ENCODE data around the gene MCM3. TPM values are rescaled to one million over a fixed set of nuclear protein-coding genes. Genes with fewer than 3 reads are reported as not detected.

MCM3 gene
- polyA plus RNA-seq, 1 donor from 2014 or later: 8.6 TPM

- H3K27me3 ChIP-seq (ENCODE audit: insufficient read depth, low read depth, low read length): no peaks in the 10 kb centered on the region
- no peaks in the 10 kb centered on the region for H3K9me2 ChIP-seq (ENCODE audit: insufficient read depth, low read length)
- no peaks in the 10 kb centered on the region for H3F3A ChIP-seq (ENCODE audit: insufficient read depth, low read length, poor library complexity, severe bottlenecking)
- no peaks in the 10 kb centered on the region for H3K36me3 ChIP-seq (ENCODE audit: insufficient read depth, low read length)
- H2AFZ ChIP-seq (ENCODE audit: low read depth, low read length): no peak overlapping the region
- H4K20me1 ChIP-seq (ENCODE audit: insufficient read depth): no peaks in the 10 kb centered on the region
- H3K9me3 ChIP-seq (ENCODE audit: low read length): no peaks in the 10 kb centered on the region
- no peaks in the 10 kb centered on the region for H3K79me2 ChIP-seq (replicated peaks; ENCODE audit: insufficient read depth, low read length)
- no peak overlapping the region for H3K9ac ChIP-seq (ENCODE audit: low read length)
- no peak overlapping the region for H3K4me2 ChIP-seq (ENCODE audit: low read length)
- H3K27ac ChIP-seq (ENCODE audit: low read length): no peak overlapping the region
- H3K4me3 ChIP-seq (ENCODE audit: low read length): no peak overlapping the region
- TF ChIP-seq MXI1 (conservative IDR thresholded peaks at IDR 0.05; ENCODE audit: poor library complexity, severe bottlenecking) (no peak), REST (IDR thresholded peaks at IDR 0.05; ENCODE audit: borderline replicate concordance) (no peak), TAF1 (IDR thresholded peaks at IDR 0.05; ENCODE audit: low read depth) (no peak), EZH2 (IDR thresholded peaks at IDR 0.05; ENCODE audit: borderline replicate concordance, insufficient read depth, low read length, poor library complexity, severe bottlenecking) (no peak), RAD21 (conservative IDR thresholded peaks at IDR 0.05) (no peak), SMC3 (conservative IDR thresholded peaks at IDR 0.05; ENCODE audit: poor library complexity) (no peak), POLR2AphosphoS5 (IDR thresholded peaks at IDR 0.05) (no peak), EP300 (conservative IDR thresholded peaks at IDR 0.05; ENCODE audit: poor library complexity, severe bottlenecking) (no peak)
- TF ChIP-seq, protein P1, sequence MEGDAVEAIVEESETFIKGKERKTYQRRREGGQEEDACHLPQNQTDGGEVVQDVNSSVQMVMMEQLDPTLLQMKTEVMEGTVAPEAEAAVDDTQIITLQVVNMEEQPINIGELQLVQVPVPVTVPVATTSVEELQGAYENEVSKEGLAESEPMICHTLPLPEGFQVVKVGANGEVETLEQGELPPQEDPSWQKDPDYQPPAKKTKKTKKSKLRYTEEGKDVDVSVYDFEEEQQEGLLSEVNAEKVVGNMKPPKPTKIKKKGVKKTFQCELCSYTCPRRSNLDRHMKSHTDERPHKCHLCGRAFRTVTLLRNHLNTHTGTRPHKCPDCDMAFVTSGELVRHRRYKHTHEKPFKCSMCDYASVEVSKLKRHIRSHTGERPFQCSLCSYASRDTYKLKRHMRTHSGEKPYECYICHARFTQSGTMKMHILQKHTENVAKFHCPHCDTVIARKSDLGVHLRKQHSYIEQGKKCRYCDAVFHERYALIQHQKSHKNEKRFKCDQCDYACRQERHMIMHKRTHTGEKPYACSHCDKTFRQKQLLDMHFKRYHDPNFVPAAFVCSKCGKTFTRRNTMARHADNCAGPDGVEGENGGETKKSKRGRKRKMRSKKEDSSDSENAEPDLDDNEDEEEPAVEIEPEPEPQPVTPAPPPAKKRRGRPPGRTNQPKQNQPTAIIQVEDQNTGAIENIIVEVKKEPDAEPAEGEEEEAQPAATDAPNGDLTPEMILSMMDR (IDR thresholded peaks at IDR 0.05; ENCODE audit: poor library complexity, severe bottlenecking): no peak
Observed at GRCh38 chr6:52310932-52311331, 26.4 kb upstream of the MCM3 start.

DNA sequence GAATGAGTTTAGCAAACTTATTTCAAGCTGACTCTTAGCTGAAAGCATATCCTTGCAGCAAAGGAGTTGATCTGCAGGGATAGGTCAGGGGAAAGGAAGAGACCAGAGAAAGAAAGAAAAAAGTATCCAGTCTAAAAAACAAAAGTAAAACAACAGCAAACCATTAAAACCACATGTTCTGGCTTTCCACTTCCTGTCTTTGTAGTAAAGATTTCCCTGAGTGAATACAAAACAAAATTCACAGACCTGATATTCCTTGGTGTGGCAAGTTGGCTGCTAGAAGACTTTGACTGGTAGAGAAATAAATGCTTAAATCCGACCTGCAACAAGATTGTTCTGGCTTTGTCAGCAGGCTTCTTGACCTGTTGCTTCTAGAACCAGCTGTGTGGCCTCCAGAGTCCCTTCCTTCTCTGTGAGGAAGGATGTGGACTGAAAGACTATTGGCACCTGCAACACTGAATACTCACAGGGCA is 23.4 kb upstream of the MCM3 start:
- Histone ChIP-seq H2AFZ (ENCODE audit: low read depth, low read length) (no peak overlapping the region), H3K27me3 (ENCODE audit: insufficient read depth, low read depth, low read length) (no peaks in the 10 kb centered on the region), H3F3A (ENCODE audit: insufficient read depth, low read length, poor library complexity, severe bottlenecking) (no peaks in the 10 kb centered on the region), H3K4me2 (ENCODE audit: low read length) (no peak overlapping the region), H3K9me2 (ENCODE audit: insufficient read depth, low read length) (no peaks in the 10 kb centered on the region), H3K4me3 (ENCODE audit: low read length) (no peak overlapping the region), H3K9me3 (ENCODE audit: low read length) (no peaks in the 10 kb centered on the region), H3K36me3 (ENCODE audit: insufficient read depth, low read length) (no peaks in the 10 kb centered on the region), H4K20me1 (ENCODE audit: insufficient read depth) (no peaks in the 10 kb centered on the region), H3K9ac (ENCODE audit: low read length) (no peak overlapping the region), H3K79me2 (replicated peaks; ENCODE audit: insufficient read depth, low read length) (no peaks in the 10 kb centered on the region), H3K27ac (ENCODE audit: low read length) (no peak overlapping the region)
- TF ChIP-seq EP300 (conservative IDR thresholded peaks at IDR 0.05; ENCODE audit: poor library complexity, severe bottlenecking) (no peak), POLR2AphosphoS5 (IDR thresholded peaks at IDR 0.05) (no peak), EZH2 (IDR thresholded peaks at IDR 0.05; ENCODE audit: borderline replicate concordance, insufficient read depth, low read length, poor library complexity, severe bottlenecking) (no peak), RAD21 (conservative IDR thresholded peaks at IDR 0.05) (no peak)
- TF ChIP-seq, protein P1 (IDR thresholded peaks at IDR 0.05; ENCODE audit: poor library complexity, severe bottlenecking): no peak
